ES-I3 (cell line): Measurements from ENCODE around the gene SDK1.

Experiments
- H3K36me3 ChIP-seq: 2 replicates; pipeline ENCODE4 v1.6.1; 2013; ENCODE audit warnings: mild to moderate bottlenecking, low read length, control low read depth, moderate library complexity; ENCODE audit not compliant: insufficient read depth
- H3K4me1 ChIP-seq: 2 replicates; pipeline ENCODE4 v1.6.1; 2013; ENCODE audit warnings: mild to moderate bottlenecking, control low read depth, low read length; ENCODE audit not compliant: insufficient read depth
- H3K9ac ChIP-seq: 2 replicates; pipeline ENCODE4 v1.6.1; 2013; ENCODE audit warnings: low read depth, mild to moderate bottlenecking, low read length, moderate library complexity
- H3K9me3 ChIP-seq: 2 replicates; pipeline ENCODE4 v1.6.1; 2013; ENCODE audit warnings: mild to moderate bottlenecking, low read length, moderate library complexity; ENCODE audit not compliant: control insufficient read depth, insufficient read depth

SDK1 gene

DNA sequence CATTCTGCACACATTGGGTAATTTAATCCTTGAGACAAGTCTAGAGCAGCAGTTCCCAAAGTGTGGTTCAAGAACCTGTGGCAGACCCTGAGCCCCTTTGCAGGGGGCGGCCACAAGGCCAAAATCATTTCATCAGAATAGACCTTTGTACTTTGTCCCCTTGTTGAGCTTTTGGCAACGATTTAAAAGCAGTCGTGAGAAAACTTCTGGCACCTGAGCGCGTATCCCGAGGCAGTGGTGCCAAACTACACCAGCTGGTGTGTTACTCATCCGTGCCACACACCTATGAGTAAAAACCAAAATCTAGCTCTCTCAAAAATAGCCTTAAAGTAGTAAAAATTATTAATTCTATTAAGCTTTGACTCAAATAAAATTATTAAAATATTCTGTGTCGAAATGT lies 306.8 kb downstream of the SDK1 start:
- H3K9ac ChIP-seq: no peak overlapping the region
- H3K9me3 ChIP-seq: no peaks in the 10 kb centered on the region
- H3K4me1 ChIP-seq: no peaks in the 10 kb centered on the region
- H3K36me3 ChIP-seq: no peaks in the 10 kb centered on the region

GRCh38 chr7:3616306-3616705 lies 315.3 kb downstream of the SDK1 start:
- H3K36me3 ChIP-seq: no peaks in the 10 kb centered on the region
- no peak overlapping the region for H3K9ac ChIP-seq
- H3K9me3 ChIP-seq: no peaks in the 10 kb centered on the region
- H3K4me1 ChIP-seq: no peaks in the 10 kb centered on the region

- no peaks in the 10 kb centered on the region for H3K36me3 ChIP-seq
Observed at GRCh38 chr7:3630081-3630480, 329.0 kb downstream of the SDK1 start.

DNA sequence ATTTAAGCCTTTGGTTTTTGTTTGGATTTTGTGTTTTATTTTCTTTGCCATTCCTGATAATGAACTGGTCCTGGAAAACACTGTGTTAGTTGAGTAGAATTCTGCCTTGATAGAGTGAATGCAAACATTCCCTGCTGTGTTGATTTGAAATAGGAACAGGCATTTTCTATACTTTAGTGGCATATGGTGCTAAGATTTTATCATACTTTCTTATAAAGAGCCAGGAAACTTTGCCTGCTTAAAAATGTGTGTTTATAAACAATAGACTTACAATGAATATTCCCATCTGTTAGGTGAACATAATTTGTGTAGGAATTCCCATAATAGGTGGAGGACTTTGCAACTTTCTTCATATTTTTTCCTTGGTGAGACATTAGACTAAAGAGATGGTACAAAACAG lies 333.3 kb downstream of the SDK1 start:
- Histone ChIP-seq H3K36me3 (no peaks in the 10 kb centered on the region), H3K9me3 (no peaks in the 10 kb centered on the region), H3K4me1 (no peaks in the 10 kb centered on the region), H3K9ac (no peak overlapping the region)

More at GRCh38 chr7:3630081-3630480, 329.0 kb downstream of the SDK1 start:
- Histone ChIP-seq H3K9me3 (no peaks in the 10 kb centered on the region), H3K9ac (no peak overlapping the region), H3K4me1 (no peaks in the 10 kb centered on the region)

DNA sequence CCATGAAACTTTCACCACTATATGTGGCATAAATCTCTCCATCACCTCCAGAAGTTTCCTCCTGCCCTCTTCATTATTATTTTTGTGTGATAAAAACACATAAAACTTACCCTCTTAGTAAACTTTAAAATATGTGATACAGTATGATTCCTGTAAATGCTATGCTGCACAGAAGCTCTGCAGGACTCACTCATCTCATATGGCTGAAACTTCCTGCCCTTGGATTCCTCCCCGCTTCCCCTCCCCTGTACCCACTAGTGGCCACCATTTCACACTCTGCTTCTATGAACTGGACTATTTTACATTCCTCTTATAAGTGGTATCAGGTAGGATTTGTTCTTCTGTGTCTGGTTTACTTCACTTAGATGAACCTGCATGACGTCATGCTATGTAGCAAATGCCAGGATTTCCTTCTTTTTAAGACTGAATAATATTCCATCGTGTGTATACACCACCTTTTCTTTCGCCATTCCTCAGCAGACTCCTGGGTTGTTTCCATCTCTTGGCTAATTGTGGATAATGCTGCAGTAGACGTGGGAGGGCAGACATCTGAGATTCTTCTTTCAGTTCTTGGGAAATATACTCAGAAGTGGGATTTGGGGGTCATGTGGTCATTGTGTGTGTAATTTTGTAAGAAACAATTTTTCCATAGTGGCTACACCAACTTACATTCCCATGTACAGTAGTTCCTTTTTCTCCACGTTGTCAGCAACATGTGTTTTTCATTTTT lies 335.2 kb downstream of the SDK1 start:
- H3K4me1 ChIP-seq: no peaks in the 10 kb centered on the region
- no peak overlapping the region for H3K9ac ChIP-seq
- H3K9me3 ChIP-seq: no peaks in the 10 kb centered on the region
- H3K36me3 ChIP-seq: no peaks in the 10 kb centered on the region

- Histone ChIP-seq H3K9me3 (no peaks in the 10 kb centered on the region), H3K9ac (no peak overlapping the region), H3K36me3 (no peaks in the 10 kb centered on the region), H3K4me1 (no peaks in the 10 kb centered on the region)
Observed at GRCh38 chr7:3639253-3639652, 338.2 kb downstream of the SDK1 start.

GRCh38 chr7:3641582-3641981 lies 340.5 kb downstream of the SDK1 start:
- Histone ChIP-seq H3K4me1 (no peaks in the 10 kb centered on the region), H3K9me3 (no peaks in the 10 kb centered on the region), H3K36me3 (no peaks in the 10 kb centered on the region), H3K9ac (no peak overlapping the region)

DNA sequence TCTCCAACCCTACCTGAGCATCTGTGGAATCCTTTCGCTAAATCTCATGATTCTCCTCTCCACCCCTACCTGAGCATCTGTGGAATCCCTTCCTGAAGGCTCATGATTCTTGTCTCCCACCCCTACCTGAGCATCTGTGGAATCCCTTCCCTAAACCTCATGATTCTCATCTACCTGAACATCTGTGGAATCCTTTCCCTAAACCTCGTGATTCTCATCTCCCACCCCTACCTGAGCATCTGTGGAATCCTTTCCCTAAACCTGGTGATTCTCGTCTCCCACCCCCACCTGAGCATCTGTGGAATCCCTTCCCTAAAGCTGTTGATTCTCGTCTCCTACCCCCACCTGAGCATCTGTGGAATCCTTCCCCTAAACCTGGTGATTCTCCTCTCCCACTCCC lies 342.0 kb downstream of the SDK1 start:
- H3K4me1 ChIP-seq: no peaks in the 10 kb centered on the region
- no peak overlapping the region for H3K9ac ChIP-seq
- H3K36me3 ChIP-seq: no peaks in the 10 kb centered on the region
- no peaks in the 10 kb centered on the region for H3K9me3 ChIP-seq

GRCh38 chr7:3648276-3648675 lies 347.2 kb downstream of the SDK1 start:
- Histone ChIP-seq H3K4me1 (no peaks in the 10 kb centered on the region), H3K9ac (no peak overlapping the region), H3K9me3 (no peaks in the 10 kb centered on the region), H3K36me3 (no peaks in the 10 kb centered on the region)

- Histone ChIP-seq H3K9ac (no peak overlapping the region), H3K9me3 (no peaks in the 10 kb centered on the region), H3K36me3 (no peaks in the 10 kb centered on the region), H3K4me1 (no peaks in the 10 kb centered on the region)
Observed at GRCh38 chr7:3649250-3649649, 348.2 kb downstream of the SDK1 start.

- H3K9me3 ChIP-seq: no peaks in the 10 kb centered on the region
- no peaks in the 10 kb centered on the region for H3K4me1 ChIP-seq
Observed at GRCh38 chr7:3649678-3650440, 348.8 kb downstream of the SDK1 start.

GRCh38 chr7:3650844-3651243 lies 349.8 kb downstream of the SDK1 start:
- Histone ChIP-seq H3K9ac (no peak overlapping the region), H3K36me3 (no peaks in the 10 kb centered on the region), H3K4me1 (no peaks in the 10 kb centered on the region), H3K9me3 (no peaks in the 10 kb centered on the region)

More at GRCh38 chr7:3649678-3650440, 348.8 kb downstream of the SDK1 start:
- Histone ChIP-seq H3K36me3 (no peaks in the 10 kb centered on the region), H3K9ac (no peak overlapping the region)

DNA sequence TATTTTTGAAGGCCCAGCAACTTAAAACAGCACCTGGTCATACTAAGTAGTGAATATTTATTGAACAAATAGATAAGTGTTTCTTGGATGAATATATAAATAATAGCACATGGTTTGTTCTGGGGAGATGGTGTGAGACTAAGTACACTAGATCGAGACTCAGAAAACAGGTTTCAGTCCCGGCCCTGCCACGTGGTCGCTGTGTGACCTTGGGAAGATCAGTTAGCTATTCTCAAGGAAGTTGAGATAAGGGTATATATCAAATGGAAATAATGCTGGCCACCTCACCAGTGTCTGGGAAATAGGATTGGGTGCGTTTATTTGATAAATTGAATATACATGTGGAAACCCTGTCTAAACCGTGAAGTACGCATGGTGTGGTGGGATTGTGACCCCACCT lies 354.6 kb downstream of the SDK1 start:
- Histone ChIP-seq H3K9me3 (no peaks in the 10 kb centered on the region), H3K4me1 (no peaks in the 10 kb centered on the region), H3K36me3 (no peaks in the 10 kb centered on the region), H3K9ac (no peak overlapping the region)

- Histone ChIP-seq H3K9ac (no peak overlapping the region), H3K36me3 (no peaks in the 10 kb centered on the region)
Observed at GRCh38 chr7:3657206-3657605, 356.2 kb downstream of the SDK1 start.

DNA sequence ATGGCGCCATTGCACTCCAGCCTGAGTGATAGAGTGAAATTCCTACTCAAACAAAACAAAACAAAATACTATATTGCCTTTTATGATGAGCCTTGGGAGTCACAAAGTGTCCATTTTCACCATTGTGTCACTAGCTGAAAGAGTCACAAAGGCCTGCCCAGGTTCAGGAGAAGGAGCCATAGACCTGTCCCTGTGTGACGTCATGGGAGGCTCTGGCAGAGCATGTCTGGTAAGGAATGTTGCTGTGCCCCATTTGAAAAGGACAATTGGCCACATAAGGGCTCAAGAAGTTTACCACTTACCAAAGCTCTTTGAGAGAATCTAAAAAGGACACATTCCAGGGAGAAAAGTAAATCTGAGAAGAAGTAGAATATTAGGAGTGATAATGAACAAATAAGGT lies 367.7 kb downstream of the SDK1 start:
- H3K36me3 ChIP-seq: no peaks in the 10 kb centered on the region
- no peaks in the 10 kb centered on the region for H3K9me3 ChIP-seq
- no peak overlapping the region for H3K9ac ChIP-seq
- H3K4me1 ChIP-seq: no peaks in the 10 kb centered on the region

More at GRCh38 chr7:3657206-3657605, 356.2 kb downstream of the SDK1 start:
- no peaks in the 10 kb centered on the region for H3K9me3 ChIP-seq
- no peaks in the 10 kb centered on the region for H3K4me1 ChIP-seq
